ENCODE data around the gene LRFN2. TPM values are rescaled to one million over a fixed set of nuclear protein-coding genes. Genes with fewer than 3 reads are reported as not detected.

The LRFN2 gene
- total and polyA plus RNA-seq, 2 donors from 2014 or later, result not detected

DNA sequence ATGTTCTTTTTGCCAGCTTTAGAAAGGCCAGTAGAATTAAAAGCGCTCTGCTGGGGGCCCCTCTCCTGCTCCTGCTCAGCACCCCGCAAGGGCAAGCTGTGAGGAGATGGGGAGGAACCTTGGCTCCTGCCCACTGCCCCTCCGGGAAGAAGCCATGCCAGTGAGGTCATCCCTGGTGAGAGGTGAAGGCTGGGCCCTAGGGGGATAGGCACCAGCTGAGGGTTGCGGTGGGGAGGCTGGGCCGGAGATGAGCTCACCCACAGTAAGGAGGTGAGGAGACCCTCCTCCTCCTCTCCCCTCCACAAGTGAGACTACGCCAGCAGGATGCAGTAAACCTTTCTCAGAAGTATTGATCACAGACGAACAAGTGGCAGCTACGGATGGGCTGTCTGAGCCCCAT, 32.1 kb downstream of the LRFN2 start:
- Histone ChIP-seq H3K27ac (ENCODE audit: low read depth in 2 of 2, low read length in 2 of 2) (no peak overlapping the region), H3K27me3 (ENCODE audit: control insufficient read depth, insufficient read depth, low read length) (no peaks in the 10 kb centered on the region), H3K9ac (ENCODE audit: low read length in 3 of 3) (no peak overlapping the region), H3K36me3 (ENCODE audit: control insufficient read depth in 2 of 3, insufficient read depth in 3 of 3, low read length in 3 of 3) (no peaks in the 10 kb centered on the region), H3K4me3 (ENCODE audit: low read length in 3 of 3) (no peak overlapping the region), H3K4me1 (ENCODE audit: control insufficient read depth in 2 of 3, insufficient read depth in 2 of 3, low read depth in 1 of 3, low read length in 3 of 3) (peaks cover 0 to 6% (median 0%) of the 10 kb centered on the region in 3 donors), H3K9me3 (ENCODE audit: control insufficient read depth in 2 of 3, insufficient read depth in 1 of 3, low read length in 3 of 3) (no peaks in the 10 kb centered on the region)
- TF ChIP-seq, protein P1, sequence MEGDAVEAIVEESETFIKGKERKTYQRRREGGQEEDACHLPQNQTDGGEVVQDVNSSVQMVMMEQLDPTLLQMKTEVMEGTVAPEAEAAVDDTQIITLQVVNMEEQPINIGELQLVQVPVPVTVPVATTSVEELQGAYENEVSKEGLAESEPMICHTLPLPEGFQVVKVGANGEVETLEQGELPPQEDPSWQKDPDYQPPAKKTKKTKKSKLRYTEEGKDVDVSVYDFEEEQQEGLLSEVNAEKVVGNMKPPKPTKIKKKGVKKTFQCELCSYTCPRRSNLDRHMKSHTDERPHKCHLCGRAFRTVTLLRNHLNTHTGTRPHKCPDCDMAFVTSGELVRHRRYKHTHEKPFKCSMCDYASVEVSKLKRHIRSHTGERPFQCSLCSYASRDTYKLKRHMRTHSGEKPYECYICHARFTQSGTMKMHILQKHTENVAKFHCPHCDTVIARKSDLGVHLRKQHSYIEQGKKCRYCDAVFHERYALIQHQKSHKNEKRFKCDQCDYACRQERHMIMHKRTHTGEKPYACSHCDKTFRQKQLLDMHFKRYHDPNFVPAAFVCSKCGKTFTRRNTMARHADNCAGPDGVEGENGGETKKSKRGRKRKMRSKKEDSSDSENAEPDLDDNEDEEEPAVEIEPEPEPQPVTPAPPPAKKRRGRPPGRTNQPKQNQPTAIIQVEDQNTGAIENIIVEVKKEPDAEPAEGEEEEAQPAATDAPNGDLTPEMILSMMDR (IDR thresholded peaks at IDR 0.05; ENCODE audit: borderline replicate concordance, extremely low read depth, insufficient read depth), result no peak
- no peak for DNase-seq
- no peak for FAIRE-seq
- intact Hi-C loops (cut with DNase I), result no loop called here

DNA sequence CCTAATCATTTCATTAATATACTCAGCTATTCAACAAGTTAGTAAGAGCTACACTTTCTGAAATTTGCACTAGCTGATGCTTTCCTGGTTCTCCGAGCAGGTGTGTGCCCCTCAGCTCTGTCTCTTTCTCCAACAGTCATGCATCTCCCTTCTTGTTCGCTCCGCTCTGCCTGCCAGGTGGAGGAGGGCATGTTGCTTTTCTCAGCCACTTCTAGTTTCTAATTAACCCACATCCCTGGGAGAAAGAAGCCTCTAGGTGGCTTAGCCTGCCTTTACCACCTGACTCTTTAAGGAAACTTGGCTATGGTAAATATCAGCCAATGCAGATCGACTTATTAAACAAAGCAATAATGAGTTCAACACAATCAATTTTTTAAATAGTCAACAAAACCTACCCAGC, 34.2 kb downstream of the LRFN2 start:
- Histone ChIP-seq H3K27me3 (ENCODE audit: control insufficient read depth, insufficient read depth, low read length) (no peaks in the 10 kb centered on the region), H3K9me3 (ENCODE audit: control insufficient read depth in 2 of 3, insufficient read depth in 1 of 3, low read length in 3 of 3) (no peaks in the 10 kb centered on the region), H3K9ac (ENCODE audit: low read length in 3 of 3) (no peak overlapping the region), H3K4me3 (ENCODE audit: low read length in 3 of 3) (no peak overlapping the region), H3K4me1 (ENCODE audit: control insufficient read depth in 2 of 3, insufficient read depth in 2 of 3, low read depth in 1 of 3, low read length in 3 of 3) (peaks cover 0 to 6% (median 0%) of the 10 kb centered on the region in 3 donors), H3K27ac (ENCODE audit: low read depth in 2 of 2, low read length in 2 of 2) (no peak overlapping the region), H3K36me3 (ENCODE audit: control insufficient read depth in 2 of 3, insufficient read depth in 3 of 3, low read length in 3 of 3) (no peaks in the 10 kb centered on the region)
- DNase-seq (peak in 3 of 5 donors; percentile 25 to 71 (median 56)), FAIRE-seq (no peak)
- intact Hi-C loops (cut with DNase I), result no loop called here
- TF ChIP-seq, protein P1 (IDR thresholded peaks at IDR 0.05; ENCODE audit: borderline replicate concordance, extremely low read depth, insufficient read depth), result no peak

DNA sequence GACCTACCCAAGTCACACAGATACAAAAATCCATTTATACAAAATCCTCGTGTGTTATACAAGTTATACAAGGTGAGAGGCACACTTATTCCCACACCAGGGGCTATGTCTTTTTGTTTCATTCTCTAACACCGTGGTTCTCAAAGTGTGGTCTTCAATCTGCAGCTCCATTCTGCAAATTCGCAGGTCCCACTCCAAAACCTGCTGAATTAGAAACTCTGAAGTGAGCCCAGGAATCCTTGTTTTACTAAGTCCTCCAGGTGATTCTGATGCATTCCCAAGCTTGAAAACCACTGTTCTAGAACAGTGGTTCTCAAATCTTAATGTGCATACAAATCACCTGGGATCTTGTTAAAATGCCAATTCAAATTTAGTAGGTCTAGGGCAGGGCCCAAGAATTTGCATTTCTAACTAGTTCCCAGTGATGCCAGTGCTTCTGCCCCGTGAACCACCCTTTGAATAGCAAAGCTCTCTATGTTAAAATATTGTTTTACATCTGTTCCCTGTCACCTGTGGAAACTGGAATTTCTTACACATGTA, 35.1 kb downstream of the LRFN2 start:
- H3K27ac ChIP-seq (ENCODE audit: low read depth in 2 of 2, low read length in 2 of 2), result no peak overlapping the region
- H3K36me3 ChIP-seq (ENCODE audit: control insufficient read depth in 2 of 3, insufficient read depth in 3 of 3, low read length in 3 of 3), result no peaks in the 10 kb centered on the region
- TF ChIP-seq, protein P1 (IDR thresholded peaks at IDR 0.05; ENCODE audit: borderline replicate concordance, extremely low read depth, insufficient read depth), result no peak
- FAIRE-seq (no peak), DNase-seq (peak in 2 of 5 donors; percentile 60 to 65)
- intact Hi-C loops (cut with DNase I), result no loop called here
- H3K27me3 ChIP-seq (ENCODE audit: control insufficient read depth, insufficient read depth, low read length), result no peaks in the 10 kb centered on the region
- H3K4me1 ChIP-seq (ENCODE audit: control insufficient read depth in 2 of 3, insufficient read depth in 2 of 3, low read depth in 1 of 3, low read length in 3 of 3), result peaks cover 0 to 6% (median 0%) of the 10 kb centered on the region in 3 donors
- H3K9me3 ChIP-seq (ENCODE audit: control insufficient read depth in 2 of 3, insufficient read depth in 1 of 3, low read length in 3 of 3), result no peaks in the 10 kb centered on the region
- H3K4me3 ChIP-seq (ENCODE audit: low read length in 3 of 3), result no peak overlapping the region
- no peak overlapping the region for H3K9ac ChIP-seq (ENCODE audit: low read length in 3 of 3)

Data from kidney (tissue), 14 donors.